GM18499 (cell line): ENCODE data around the gene ELF1.
"Not testable (repeated sequence)": the region's sequence is repeated elsewhere in the genome, so short reads cannot be mapped to it uniquely, and the experiment has no call there.

Experiments used
- ATAC-seq: cut with Tn5 transposase; IDR thresholded peaks from one replicate; pipeline ENCODE4 v1.9.1; 2021; ENCODE audit warnings: moderate number of reproducible peaks; ENCODE audit not compliant: insufficient read depth, unreplicated experiment

ELF1 gene

DNA sequence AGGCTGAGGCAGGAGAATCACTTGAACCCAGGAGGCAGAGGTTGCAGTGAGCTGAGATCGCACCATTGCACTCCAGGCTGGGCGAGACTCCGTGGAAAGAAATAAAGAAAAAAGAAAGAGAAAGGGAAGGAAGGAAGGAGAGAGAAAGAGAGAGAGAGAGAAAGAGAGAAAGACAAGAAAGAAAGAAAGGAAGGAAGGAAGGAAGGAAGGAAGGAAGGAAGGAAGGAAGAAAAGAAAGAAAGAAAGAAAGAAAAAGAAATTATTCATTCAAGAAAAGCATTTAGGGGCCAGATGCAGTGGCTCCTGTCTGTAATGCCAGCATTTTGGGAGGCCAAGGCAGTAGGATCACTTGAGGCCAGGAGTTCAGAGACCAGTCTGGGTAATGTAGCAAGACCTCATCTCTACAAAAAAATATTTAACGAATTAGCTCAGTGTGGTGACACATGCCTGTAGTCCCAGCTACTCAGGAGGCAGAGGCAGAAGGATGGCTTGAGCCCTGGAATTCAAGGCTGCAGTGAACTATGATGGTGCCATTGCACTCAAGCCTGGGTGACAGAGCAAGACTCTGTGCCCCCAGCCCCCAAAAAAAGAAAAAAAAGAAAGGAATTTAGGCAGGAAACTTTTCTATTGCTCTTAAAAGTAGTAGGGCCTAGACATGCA lies 109.4 kb downstream of the ELF1 start:
- ATAC-seq: not testable (repeated sequence)

DNA sequence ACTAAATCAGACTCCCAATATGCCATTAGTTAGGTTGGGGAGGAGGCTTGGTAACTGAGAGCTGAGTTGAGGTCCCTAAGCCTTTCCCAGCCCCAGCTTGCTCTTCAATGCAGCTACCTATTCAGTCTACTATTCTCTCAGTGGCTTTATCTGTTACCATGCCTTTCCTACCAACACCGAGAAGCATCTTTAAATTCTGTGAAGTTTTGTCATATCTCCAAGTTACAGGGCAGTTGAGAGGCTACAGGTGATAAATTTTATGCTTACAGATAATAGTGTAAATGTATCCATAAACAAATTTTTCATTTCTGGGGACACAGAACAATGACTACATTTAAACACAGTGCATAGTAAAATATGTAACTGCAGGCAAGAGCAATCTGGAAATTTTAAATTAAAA lies 110.6 kb downstream of the ELF1 start:
- ATAC-seq: no peak

DNA sequence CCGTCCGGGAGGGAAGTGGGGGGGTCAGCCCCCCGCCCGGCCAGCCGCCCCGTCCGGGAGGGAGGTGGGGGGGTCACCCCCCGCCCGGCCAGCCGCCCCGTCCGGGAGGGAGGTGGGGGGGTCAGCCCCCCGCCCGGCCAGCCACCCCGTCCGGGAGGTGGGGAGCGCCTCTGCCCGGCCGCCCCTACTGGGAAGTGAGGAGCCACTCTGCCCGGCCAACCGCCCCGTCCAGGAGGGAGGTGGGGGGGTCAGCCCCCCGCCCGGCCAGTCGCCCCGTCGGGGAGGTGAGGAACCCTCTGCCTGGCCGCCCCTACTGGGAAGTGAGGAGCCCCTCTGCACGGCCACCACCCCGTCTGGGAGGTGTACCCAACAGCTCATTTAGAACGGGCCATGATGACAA lies 118.1 kb downstream of the ELF1 start:
- not testable (repeated sequence) for ATAC-seq

DNA sequence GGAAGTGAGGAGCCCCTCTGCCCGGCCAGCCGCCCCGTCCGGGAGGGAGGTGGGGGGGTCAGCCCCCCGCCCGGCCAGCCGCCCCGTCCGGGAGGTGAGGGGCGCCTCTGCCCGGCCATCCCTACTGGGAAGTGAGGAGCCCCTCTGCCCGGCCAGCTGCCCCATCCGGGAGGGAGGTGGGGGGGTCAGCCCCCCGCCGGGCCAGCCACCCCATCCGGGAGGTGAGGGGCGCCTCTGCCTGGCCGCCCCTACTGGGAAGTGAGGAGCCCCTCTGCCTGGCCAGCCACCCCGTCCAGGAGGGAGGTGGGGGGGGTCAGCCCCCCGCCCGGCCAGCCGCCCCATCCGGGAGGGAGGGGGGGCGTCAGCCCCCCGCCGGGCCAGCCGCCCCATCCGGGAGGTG lies 118.5 kb downstream of the ELF1 start:
- not testable (repeated sequence) for ATAC-seq

DNA sequence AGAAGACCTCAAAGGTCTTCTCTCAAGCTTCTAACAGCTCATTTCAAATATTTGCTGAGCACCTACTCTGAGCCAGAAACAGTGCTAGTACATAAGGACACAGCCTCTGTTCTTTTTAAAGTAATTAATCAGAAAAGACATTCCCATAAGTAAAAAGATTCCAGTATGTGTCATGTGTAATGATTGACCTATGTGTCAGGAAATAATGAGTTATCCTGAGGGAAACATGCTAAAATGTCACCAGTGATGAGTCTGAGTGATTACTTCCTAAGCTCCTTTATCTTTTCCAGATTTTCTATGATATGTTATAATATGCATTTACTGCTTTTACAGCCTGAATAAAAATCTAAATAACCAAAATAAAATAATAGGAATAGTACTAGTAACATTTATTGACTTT lies 122.1 kb downstream of the ELF1 start:
- no peak for ATAC-seq

DNA sequence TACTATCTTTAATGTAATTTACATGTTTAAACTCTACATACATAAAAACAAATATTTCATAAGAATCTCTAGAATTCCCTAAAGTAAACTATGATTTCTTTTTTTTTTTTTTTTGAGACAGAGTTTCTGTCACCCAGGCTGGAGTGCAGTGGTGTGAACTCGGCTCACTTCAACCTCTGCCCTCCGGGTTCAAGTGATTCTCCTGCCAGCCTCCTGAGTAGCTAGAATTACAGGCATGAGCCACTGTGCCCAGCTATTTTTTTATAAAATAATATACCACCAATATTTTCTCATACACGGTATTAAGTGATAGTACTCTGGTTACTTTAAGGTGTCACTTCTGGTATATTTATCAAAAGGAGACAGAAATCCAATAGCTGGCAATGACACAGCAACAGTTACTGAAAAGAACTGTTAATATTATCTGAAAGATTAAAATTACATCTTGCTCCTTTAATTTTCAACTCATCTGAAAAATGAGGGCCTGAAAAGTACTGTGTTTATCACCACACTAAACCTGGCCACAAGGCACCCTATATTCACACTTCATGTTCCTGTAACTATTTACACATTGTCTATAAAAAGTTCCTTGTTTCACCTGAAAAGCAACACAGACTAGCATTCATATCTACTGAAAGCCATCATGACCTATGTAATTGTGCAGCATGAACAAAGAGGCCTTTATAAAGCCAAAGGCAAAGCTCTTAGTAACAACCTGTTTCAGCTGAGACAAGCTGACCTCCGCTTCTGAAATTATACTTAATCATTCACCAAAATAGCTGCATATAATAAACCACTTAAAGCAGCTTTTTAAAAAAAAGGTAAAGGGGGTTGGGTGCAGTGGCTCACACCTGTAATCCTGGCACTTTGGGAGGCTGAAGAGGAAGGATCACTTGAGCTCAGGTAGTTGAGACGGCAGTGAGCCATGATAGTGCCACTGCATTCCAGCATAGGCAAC lies 123.6 kb downstream of the ELF1 start:
- ATAC-seq: no peak

DNA sequence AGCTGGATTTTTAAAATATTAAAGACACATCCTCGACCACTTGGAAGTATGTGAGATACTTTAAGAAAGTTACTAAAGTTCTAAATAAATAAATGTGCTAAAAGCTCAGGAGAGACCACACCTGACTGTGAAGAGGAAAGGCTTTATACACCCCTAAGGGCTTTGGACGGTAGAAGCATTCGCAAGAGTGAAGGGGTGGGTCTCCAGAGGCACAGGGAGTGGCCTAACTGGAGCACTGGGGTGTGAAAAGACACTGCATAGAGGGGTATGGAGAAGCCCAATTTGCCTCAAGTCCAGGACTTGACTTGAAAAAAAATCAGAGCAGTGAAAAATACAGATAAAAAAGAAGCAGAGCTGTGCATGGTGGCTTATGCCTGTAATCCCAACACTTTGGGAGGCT lies 125.5 kb downstream of the ELF1 start:
- not testable (repeated sequence) for ATAC-seq

DNA sequence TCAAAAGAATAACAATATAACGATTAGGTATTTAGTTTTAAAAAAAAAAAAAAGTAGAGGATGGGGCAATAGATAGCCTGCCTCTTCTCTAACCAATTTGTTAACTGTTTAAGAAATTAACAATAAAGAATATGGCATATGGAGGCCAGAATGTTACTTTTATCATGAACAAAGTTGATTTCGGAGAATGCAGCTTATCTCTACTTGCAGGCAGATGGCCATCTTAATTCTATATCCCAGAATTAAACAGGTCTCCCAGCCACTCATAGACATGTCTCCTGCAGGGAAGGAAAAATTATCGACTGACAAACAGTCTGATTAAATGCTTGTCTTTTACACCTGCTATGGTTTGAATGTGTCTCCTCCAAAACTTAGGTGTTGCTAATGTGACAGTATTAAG lies 133.1 kb downstream of the ELF1 start:
- no peak for ATAC-seq

DNA sequence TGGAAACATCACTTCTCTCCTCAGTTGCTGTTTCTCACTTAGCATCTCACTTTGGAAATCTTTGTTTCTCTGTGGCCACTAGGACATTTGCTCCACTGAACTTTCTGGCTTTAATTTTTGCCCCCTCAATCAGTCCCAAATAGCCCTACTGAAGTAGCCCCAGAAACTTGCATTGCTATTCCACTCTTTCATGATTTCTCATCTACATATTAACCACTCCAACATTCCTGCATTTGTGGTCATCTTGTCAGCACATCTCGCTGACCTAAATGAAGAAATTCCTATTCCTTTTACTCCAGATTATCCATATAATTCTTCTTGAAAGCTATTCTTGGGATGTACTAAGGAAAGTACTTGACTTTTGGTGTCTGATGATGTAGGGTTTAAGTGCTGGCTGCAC lies 134.9 kb downstream of the ELF1 start:
- ATAC-seq: not testable (repeated sequence)
